COLO668 (cell line): ENCODE results near the gene R3HDM4.
A peak's percentile ranks its signal among the peaks of the same experiment; 100 is the strongest.

Experiments used
- DNase-seq: peaks from one replicate; lab custom pipeline; 2025; ENCODE audit not compliant: unreplicated experiment; lab: John Stamatoyannopoulos, UW

The R3HDM4 gene

DNA sequence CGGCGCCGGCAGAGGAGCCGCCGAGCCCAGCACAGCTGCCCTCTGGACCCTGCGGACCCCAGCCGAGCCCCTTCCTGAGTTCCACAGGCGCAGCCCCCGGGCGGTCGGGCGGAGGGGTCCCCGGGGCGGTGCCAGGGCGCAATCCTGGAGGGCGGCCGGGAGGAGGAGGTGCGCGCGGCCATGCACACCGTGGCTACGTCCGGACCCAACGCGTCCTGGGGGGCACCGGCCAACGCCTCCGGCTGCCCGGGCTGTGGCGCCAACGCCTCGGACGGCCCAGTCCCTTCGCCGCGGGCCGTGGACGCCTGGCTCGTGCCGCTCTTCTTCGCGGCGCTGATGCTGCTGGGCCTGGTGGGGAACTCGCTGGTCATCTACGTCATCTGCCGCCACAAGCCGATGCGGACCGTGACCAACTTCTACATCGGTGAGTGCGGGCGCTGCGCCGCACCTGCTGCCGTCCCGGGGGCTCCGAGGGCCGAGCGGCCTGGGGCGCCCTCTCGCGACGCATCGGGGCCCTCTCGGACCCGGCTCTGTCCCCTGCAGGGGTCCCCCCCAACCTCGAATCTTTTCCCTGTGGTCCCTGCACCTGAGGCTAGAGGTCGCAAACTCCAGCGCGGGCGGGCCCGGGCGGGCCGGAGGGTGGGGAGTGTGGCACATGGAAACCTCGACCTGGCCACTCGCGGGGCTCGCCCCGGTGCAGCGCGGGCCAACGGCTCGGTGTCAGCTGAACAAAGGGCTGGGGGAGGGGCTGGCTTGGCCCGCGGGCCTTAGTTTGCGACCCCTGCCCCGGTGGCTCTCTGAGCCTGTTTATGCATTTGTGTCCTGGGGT lies 4.5 kb upstream of the R3HDM4 start, which contains the start of gene KISS1R:
KISS1R (plus strand) TSS at position 11 of the 829 bp plus-strand sequence; CDS start at position 181, 170 bp downstream.
- peak; percentile 61 for DNase-seq

DNA sequence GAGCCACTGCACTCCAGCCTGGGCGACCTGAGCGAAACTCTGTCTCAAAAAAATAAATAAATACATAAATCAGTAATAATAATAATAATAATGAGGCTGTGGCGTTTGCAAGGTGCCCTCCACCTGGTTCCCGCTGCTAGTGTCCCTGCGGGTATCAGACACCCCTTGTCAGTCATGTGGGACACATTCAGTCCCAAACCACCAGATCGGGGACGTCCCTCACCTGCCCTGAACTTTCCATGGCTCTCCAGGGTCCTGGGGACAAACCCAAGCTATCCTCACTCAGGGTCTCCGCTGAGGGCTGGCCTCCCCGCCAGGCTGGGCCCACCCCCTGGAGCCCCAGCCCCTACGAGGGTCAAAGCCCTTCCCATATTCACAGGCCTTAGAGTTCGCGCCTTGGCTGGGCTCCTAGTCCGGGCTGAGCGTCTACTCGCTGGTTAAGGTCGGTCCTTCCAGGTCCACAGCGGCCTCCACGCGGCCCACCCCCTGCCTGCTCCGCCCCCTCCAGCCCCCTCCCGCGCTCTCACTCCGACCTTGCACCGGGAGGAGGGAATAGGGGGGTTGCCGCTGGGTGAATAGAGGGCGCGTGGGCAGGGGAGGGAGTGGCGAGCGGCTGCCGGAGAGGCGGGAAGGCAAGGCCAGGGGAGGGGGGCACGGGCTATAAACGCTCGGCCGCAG lies 3.8 kb upstream of the R3HDM4 start:
- no peak for DNase-seq

DNA sequence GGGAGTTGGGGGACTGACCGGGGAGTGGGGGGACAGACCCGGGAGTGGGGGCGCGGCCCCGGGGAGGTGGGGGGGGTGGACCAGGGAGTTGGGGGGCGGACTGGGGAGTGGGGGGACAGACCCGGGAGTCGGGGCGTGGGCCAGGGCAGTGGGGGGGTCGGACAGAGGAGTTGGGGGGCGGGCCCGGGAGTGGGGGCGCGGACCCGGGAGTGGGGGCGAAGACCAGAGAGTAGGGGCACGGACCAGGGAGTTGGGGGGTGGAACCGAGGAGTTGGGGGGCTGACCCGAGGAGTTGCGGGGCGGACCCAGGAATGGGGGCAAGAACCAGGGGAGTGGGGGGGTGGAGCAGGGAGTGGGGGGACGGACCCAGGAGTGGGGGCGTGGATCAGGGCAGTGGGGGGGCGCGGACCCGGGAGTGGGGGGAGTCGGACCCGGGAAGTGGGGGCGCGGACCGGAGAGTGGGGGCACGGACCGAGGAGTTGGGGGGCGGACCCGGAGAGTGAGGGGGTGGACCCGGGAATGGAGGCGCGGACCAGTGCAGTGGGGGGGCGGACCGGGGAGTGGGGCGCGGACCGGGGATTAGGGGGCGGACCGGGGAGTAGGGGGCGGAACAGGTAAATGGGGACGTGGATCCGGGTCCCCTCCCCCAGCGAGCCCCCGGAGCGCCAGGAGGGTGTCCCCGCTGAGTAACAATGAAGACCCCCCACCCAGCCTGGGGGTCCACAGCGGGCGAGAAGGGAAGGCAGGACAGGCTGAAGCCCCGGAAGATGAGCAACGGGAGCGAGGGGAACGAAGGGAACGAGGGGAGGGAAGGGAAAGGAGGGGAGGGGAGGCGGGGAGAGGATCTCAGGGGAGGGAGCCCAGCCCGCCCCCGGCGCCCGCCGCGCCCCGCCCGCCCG lies 589 bp downstream of the R3HDM4 start:
- DNase-seq = no peak

DNA sequence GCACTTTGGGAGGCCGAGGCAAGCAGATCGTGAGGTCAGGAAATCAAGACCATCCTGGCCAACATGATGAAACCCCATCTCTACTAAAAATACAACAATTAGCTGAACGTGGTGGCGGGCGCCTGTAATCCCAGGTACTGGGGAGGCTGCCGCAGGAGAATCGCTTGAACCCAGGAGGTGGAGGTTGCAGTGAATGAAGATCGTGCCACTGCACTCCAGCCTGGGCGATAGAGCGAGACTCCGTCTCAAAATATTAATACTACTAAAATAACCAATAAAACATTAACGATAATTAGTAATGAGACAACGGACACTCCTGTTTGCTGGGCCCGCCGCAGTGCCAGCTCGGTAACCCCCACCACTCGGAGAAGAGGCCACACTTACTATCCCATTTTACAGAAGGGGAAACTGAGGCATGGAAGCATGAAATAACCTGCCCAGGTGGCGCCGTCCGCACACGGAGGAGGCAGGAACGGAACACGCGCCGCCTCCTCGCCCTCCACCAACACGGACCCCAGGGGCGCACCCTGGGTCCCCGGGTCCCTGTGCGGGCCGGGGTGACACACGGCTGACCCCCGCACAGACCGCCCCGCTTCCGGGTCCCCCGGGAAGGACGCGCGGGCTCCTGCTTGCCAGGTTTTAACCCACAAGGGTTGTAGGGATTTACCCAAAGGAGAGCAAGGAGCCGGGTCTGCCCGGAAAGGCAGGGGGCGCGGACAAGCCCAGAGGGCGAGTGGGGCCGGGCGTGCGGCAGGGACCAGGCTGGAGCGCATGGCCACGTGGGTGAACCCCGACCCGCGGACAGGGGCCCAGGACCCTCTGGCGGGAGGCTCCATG lies 1.6 kb downstream of the R3HDM4 start:
- no peak for DNase-seq

DNA sequence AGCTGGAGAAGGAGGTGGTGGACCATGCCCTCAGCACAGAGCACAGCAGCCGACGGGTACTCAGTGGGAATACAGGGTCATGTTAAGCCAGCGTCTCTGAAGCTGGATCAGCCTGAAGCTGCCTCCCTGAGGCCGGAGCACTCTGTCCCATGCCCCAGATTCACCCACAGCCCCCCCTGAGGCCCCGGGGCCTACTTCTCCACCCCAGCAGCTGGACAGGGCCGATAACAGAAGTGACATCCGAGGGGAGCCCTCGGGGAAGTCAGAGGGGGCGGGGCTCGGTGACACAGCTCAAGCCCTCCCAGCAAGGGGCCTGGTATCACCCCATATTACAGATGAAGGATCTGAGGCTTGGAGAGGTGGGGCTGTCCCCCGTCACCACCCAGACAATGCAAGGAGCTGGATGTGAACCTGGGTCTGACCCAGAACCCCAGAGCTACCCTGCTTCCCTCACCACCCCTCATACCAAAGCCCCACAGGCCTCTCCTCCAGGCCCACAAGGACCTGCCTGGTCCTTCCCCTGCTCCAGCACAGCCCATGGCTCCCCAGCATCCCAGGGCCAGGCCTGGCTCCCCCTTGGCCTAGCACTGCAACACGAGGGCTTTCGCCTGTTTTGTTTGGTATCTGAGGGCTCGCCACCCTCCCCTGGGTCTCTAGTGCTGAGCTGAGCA lies 5.7 kb downstream of the R3HDM4 start:
- DNase-seq = no peak

DNA sequence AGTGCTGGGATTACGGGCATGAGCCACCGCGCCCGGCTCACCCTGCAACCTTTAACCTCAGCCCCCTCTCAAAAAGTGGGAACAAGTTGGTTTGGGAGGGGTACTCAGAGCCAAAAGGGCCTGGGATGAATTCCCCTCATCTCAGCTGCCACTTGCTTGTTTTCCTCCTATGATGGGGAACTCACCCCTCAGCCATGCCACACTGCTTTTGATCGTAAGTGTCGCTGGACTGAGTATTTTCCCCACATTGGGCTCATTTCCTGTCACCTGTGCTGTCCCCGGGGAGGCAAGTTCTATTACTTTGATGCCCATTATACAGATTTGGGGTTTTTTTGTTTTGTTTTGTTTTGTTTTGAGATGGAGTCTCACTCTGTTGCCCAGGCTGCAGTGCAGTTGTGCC lies 6.5 kb downstream of the R3HDM4 start:
- DNase-seq = no peak

DNA sequence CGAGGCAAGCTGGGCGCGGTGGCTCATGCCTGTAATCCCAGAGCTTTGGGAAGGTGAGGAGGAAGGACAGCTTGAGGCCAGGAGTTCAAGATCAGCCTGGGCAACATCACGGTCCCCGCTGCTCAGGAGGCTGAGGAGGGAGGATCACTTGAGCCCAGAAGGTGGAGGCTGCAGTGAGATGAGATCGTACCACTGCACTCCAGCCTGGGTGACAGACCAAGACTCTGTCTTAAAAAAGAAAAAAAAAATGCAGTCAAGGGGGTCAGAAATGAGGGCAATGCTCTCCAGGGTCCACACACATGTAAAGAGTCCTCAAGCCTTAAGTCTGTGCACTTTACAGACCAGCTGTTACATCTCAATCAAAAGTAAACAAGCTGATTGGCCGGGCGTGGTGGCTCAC lies 8.5 kb downstream of the R3HDM4 start:
- DNase-seq = no peak

DNA sequence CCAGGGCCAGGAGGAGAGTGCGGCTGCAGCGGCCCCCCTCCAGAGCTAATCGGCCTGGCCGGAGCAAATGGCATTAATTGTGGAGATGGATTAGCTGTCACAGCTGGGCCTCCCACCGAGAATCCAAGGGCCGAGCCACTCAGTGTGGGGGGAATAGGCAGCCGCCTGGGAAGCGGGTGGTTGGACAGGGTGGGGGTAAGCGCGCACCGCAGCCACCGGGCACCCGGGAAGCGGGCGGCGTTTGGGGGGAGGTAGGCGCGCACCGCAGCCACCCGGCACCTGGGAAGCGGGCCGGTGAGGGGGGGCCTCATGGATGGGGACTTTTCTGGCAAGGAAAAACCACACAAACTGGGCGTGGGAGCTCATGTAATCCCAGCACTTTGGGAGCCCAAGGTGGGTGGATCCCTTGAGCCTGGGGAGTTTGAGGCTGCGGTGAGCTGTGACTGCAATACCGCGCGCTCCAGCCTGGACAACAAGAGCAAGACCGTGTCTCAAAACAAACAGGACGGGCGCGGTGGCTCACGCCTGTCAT lies 9.7 kb downstream of the R3HDM4 start:
- DNase-seq = no peak

DNA sequence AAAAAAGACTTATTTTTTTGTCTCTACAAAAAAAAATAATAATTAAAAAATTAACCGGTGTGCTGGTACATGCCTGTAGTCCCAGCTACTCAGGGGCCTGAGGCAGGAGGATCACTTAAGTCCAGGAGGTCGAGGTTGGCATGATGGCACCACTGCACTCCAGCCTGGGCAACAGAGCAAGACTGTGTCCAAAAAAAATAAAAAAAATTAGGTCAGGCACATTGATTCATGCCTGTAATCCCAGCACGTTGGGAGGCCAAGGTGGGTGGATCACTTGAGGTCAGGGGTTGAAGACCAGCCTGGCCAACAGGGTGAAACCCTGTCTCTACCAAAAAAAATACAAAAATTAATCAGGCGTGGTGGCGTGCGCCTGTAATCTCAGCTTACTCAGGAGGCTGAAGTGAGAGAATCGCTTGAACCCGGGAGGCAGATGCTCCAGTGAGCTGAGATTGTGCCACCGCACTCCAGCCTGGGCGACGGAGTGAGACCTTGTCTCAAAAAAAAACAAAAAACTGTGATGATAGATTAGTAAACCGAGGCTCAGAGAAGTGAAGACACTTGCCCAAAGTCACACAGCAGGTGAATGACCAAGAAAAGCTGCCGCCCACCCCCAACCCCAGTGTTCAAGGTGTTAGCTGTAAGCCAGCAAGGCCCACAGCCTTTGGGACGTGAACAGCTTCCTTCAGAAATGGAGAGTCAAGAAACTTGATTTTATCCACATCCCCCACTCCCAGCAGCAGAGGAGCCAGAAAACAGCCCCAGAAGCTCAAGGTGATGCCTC lies 10.4 kb downstream of the R3HDM4 start:
- DNase-seq = no peak

DNA sequence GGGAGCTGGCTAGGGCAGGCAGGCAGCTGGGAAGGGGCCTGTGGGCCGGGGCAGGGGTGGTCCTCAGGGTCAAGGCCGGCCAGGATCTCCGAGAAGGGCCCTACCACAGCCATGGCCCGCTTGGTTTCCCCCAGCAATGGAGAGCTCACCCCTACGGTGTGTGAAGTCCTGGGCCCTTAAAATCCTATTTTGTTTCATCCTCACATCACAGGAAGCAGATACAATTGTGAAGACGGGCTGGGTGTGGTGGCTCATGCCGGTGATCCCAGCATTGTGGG lies 11.0 kb downstream of the R3HDM4 start:
- DNase-seq = no peak

DNA sequence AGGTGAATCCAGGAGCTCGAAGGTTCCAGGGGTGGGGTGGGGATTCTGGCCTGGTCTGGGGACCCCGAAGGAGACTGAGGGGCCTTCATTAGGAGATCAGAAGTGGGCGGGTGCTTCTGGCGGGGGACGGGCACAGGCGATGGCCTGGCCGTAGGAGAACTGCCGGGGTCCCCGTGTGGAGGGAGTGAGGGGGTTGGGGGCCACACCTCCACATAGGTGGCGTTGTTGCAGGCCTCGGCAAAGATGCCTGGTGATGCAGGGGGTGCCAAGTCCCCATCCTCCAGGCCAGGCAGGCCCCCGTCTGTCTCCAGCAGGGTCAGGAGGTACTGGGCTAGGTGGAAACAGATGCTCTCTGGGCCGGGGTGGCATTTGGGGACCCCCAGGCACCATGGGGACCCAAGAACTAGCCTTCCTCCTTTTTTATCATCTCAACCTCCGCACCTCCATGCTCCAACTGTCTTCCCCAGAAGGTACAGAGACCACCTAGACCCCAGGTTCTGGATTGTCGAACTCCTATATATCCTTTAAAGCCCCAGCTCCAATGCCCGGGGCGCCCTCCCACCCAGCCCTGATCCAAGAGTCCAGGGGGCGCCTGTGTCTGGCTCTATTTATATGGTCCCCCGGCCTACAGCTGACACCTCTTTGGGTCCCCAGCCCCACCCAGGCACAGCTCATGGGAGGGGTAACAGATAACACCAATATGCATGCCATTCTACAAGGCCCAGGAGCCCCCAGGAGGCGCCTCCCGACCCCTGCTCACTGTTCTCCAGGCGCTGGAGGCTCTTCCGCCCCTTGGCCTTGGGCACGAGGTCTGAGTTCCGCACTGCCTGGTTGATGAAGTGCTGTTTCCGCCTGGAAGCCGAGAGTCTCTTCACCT lies 11.6 kb downstream of the R3HDM4 start:
- no peak for DNase-seq

DNA sequence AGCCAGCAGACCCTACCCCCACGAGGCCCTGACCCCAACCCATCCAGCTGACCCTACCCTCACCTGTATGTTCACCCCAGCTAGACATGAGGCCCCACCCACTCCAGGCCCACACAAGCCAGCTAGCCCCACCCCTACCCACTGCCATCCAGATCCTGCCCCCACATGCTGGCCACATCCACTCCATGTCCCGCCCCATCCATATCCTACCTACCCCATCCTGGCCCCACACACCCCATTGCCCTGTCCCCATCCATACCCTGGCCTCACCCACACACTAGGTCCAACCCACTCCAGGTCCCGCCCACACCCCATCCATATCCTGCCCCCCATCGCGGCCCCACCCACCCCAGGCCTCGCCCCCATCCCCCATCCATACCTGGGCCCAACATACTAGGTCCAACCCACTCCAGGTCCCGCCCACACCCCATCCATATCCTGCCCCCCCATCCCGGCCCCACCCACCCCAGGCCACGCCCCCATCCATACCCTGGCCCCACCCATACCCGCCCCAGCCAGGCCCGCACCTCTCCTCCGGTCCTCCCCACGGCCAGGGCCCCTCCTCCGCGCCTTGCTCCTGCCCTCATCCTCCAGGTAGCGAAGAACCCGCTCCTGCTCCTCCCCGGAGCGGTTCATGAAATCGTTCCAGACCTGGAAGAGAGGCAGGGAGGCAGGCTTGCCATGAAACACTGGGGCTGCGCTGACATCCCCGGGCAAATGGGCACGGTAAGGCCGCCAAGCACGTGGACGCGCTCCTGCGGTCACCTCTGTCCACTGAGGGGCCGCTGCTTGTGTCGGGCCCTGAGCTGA lies 12.5 kb downstream of the R3HDM4 start:
- no peak for DNase-seq

DNA sequence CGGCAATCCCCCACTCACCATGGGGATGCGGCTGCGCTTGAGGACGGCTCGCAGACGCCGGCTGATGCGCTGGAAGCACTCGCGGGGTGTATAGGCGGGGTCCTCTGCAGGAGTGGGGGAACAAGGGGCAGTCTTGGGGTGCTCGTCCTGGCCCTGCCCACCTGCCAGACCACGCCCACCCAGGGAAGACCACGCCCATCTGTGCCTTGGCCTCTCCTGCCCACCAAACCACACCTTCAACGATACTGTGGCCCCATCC lies 13.0 kb downstream of the R3HDM4 start:
- no peak for DNase-seq

DNA sequence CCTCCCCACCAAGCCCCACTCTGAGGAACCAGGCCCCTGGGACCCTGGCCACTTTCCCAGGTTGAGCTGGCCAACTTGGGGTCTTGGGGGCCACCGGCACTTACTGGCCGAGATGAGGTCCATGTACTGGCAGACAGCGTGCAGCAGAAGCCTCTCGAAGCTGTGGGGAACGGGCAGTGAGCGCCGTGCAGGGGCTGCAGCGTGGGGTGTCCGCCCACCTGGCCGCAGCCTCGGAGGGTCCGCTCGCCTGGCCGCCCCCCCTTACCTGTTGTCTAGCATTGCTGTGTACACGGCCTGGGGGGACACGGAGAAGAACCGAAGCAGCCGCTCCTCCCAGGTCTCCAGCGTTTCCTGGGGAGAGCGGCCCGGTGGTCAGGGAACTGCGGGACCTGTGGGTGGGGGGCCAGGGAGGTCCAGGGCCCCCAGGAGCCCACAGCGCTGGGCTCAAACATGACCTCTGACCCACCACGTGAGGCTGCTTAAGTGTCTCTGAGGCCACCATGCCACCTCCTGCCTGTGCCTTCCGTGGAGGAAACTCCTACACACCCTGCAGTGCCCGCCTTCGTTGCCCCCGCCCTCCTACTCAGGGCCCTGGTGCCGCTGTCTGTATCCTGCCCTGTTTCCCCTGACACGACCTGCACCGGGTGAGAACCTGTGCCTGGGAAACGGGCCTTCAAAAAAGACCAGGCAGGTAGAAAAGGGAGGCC lies 13.5 kb downstream of the R3HDM4 start:
- DNase-seq = no peak

DNA sequence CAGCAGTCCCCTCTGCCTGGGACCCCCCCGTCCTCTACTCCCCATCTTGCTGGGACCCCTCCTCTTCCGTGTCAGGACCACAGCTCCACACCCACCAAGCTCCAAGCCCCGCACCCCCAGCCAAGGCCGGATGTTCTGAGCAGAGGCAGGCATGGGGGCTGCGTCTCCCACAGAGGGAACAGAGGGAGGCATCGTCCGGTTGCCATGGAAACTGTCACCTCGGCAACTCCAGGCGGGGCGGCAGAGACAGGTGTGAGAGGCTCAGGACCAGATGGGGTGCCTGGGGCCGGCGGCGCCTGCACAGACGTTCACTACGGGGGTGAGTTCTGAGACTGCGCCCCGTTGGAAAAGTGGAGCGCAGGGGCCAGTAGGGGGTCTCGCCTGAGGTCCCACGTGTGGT lies 14.4 kb downstream of the R3HDM4 start:
- DNase-seq = peak; percentile 29

DNA sequence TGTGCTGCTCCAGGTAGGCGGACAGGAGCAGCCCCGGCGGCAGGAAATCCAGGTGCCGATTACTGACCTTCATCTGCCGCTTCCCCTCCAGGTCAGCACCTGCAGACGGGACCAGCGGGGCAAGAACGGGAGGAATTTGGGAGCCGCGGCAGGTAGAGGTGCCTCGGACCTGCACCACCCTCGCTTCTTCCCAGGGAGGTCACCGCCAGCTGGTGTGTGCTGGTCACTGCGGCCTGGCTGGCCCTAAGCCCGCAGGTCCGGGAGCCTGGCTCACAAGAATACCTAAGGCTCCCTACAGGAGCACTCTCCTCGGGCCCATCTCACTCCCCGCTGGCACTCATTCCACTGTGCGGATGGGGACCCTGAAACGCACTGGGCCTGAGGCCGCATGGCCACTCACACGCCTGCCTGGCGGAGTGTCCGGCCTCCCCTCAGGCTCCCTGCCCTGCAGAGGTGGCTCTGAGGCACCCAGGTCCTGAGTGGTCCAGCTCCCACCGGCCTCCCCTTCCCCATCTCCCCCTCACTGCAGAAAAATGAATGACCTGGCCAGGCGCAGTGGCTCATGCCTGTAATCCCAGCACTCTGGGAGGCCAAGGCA lies 15.5 kb downstream of the R3HDM4 start:
- no peak for DNase-seq

DNA sequence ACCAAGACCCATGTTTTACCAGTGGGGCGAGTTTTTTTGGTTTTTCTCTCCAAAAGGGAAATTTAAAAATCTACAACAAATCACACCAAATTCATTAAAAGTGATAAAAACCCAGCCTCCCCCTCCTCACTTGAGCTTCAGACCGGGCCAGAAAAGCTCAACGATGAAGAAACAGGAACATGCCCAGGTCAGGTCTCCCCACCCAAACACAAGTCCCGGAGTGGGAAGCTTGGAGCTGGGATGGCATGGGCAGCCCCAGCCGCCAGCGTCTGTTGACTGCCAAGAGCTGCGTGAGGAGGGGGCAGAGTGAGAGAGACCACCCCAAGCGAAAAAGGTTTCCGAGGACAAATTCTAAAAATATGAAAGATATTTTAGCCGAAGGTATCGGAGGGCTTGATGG lies 16.0 kb downstream of the R3HDM4 start:
- DNase-seq = no peak
